HG03280 (cell line): Measurements from ENCODE around the gene ITIH1.

Experiments
- ATAC-seq: cut with Tn5 transposase; IDR thresholded peaks from one replicate; pipeline ENCODE4 v1.9.1; 2021; ENCODE audit warnings: mild to moderate bottlenecking, moderate library complexity; ENCODE audit not compliant: unreplicated experiment

The ITIH1 gene

GRCh38 chr3:52788890-52789745, 11.7 kb downstream of the ITIH1 start:
- ATAC-seq, result no peak

GRCh38 chr3:52789746-52790040, 12.3 kb downstream of the ITIH1 start:
- ATAC-seq, result no peak

- ATAC-seq, result no peak
These were observed 12.9 kb downstream of the ITIH1 start for GRCh38 chr3:52790337-52790736.

- ATAC-seq, result no peak
These were observed 13.3 kb downstream of the ITIH1 start for GRCh38 chr3:52790741-52791140.

- no peak for ATAC-seq
These were observed 14.0 kb downstream of the ITIH1 start for GRCh38 chr3:52791366-52791765.

GRCh38 chr3:52791928-52792327, 14.5 kb downstream of the ITIH1 start:
- ATAC-seq, result no peak

- ATAC-seq, result no peak
These were observed 15.0 kb downstream of the ITIH1 start for GRCh38 chr3:52792413-52792812.

GRCh38 chr3:52792961-52793695, 15.7 kb downstream of the ITIH1 start:
- no peak for ATAC-seq

- no peak for ATAC-seq
These were observed 16.6 kb downstream of the ITIH1 start for GRCh38 chr3:52793702-52794611.

GRCh38 chr3:52794612-52795099, 17.3 kb downstream of the ITIH1 start, which contains the start of gene ITIH3:
Gene ITIH3 (plus strand): TSS chr3:52794796. CDS start chr3:52794804, 8 bp downstream.
- ATAC-seq, result no peak

- ATAC-seq, result no peak
These were observed 18.0 kb downstream of the ITIH1 start for GRCh38 chr3:52795298-52795900.

- no peak for ATAC-seq
These were observed 19.0 kb downstream of the ITIH1 start for GRCh38 chr3:52796411-52796810.

GRCh38 chr3:52798376-52798977, 21.1 kb downstream of the ITIH1 start:
- no peak for ATAC-seq

- ATAC-seq, result no peak
These were observed 21.6 kb downstream of the ITIH1 start for GRCh38 chr3:52798978-52799476.

GRCh38 chr3:52800079-52800478, 22.7 kb downstream of the ITIH1 start:
- ATAC-seq, result no peak

GRCh38 chr3:52801839-52802238, 24.4 kb downstream of the ITIH1 start:
- ATAC-seq, result no peak

- no peak for ATAC-seq
These were observed 28.1 kb downstream of the ITIH1 start for GRCh38 chr3:52805270-52806039.

- no peak for ATAC-seq
These were observed 31.8 kb downstream of the ITIH1 start for GRCh38 chr3:52809149-52809548.

- ATAC-seq, result no peak
These were observed 32.4 kb downstream of the ITIH1 start for GRCh38 chr3:52809662-52810377.
